Lower leg skin (tissue), 4 donors: ENCODE measurements around the gene SH2D4B. TPM values are rescaled to one million over a fixed set of nuclear protein-coding genes. Genes with fewer than 3 reads are reported as not detected.

Source experiments
- DNase-seq, 2 donors: peaks; one replicate each; pipeline ENCODE4 v3.0.0-alpha.2; 2019; ENCODE audit warnings: low spot score in 2 of 2
- H3K4me3 ChIP-seq: fragments of 200-600 bp; sonication (generic); 2 replicates; pipeline ENCODE4 v1.5.1; 2017; ENCODE audit warnings: mild to moderate bottlenecking, low read depth; ENCODE audit not compliant: poor library complexity, severe bottlenecking
- CTCF ChIP-seq, 3 donors: fragments of 450-650 bp; IDR thresholded peaks; one replicate each; pipeline ENCODE4 v1.5.1; 2016; ENCODE audit warnings: antibody characterized with exemption in 3 of 3, mild to moderate bottlenecking in 3 of 3, moderate library complexity in 2 of 3
- POLR2A ChIP-seq, 2 donors: fragments of 450-650 bp; IDR thresholded peaks; one replicate each; pipeline ENCODE4 v1.6.1; 2016 to 2017; ENCODE audit warnings: antibody characterized with exemption in 2 of 2, mild to moderate bottlenecking in 1 of 2, moderate library complexity in 1 of 2
- WGBS, 2 donors: methylation state at CpG; one replicate each; pipeline ENCODE4 v1.1.5; 2018; 5-methylcytosine and 5-hydroxymethylcytosine counted together
- intact Hi-C: fragments of 100-400 bp; cut with DNase I; formaldehyde crosslinking; loops from one replicate; pipeline ENCODE4 v1.15.0; 2023; ENCODE audit warnings: low total_unique reads
- total RNA-seq, 4 donors: library from RNA; depleted of rRNA; stranded (reverse); fragments of >200 nt; gene quantifications; one replicate each; pipeline ENCODE4 v1.1.0, GENCODE V29; 2016

Gene SH2D4B
- total RNA-seq, 4 donors from 2014 or later, result 0.13 TPM; not detected in 3

GRCh38 chr10:80600256-80600655, 62.6 kb downstream of the SH2D4B start:
- H3K4me3 ChIP-seq, result no peak overlapping the region
- no peak for TF ChIP-seq POLR2A (IDR thresholded peaks at IDR 0.05)
- no peak for TF ChIP-seq CTCF (IDR thresholded peaks at IDR 0.05)
- DNase-seq, result peak in 1 of 2 donors; percentile 32
- 83 to 92% methylated on average over 3 of the region's 3 CpGs for WGBS, 2 donors
- intact Hi-C loops, result no loop called here

- 90 to 95% methylated on average over 3 to 4 of the region's 4 CpGs for WGBS, 2 donors
- intact Hi-C loops, result no loop called here
- DNase-seq, result peak in 1 of 2 donors; percentile 57
- no peak overlapping the region for H3K4me3 ChIP-seq
- TF ChIP-seq POLR2A (IDR thresholded peaks at IDR 0.05) (no peak), CTCF (IDR thresholded peaks at IDR 0.05) (no peak)
These were observed 65.2 kb downstream of the SH2D4B start for GRCh38 chr10:80602881-80603280.

GRCh38 chr10:80603516-80603915, 65.8 kb downstream of the SH2D4B start:
- no peak overlapping the region for H3K4me3 ChIP-seq
- intact Hi-C loops, result no loop called here
- TF ChIP-seq POLR2A (IDR thresholded peaks at IDR 0.05), result no peak
- TF ChIP-seq CTCF (IDR thresholded peaks at IDR 0.05), result no peak
- WGBS, 2 donors, result 95% methylated on average over 24 of the region's 27 CpGs
- peak in 1 of 2 donors; percentile 81 for DNase-seq

GRCh38 chr10:80608706-80609105, 71.0 kb downstream of the SH2D4B start:
- no peak overlapping the region for H3K4me3 ChIP-seq
- intact Hi-C loops, result loop anchor here (1.0 kb wide), 1 partner anchor 21 kb away; no protein-coding TSS in a partner anchor
- 63% methylated on average over 11 of the region's 11 CpGs for WGBS, 2 donors
- no peak for TF ChIP-seq POLR2A (IDR thresholded peaks at IDR 0.05)
- DNase-seq, result peak in 1 of 2 donors; percentile 12

GRCh38 chr10:80609331-80609730, 71.6 kb downstream of the SH2D4B start:
- intact Hi-C loops, result loop anchor here (1.0 kb wide), 1 partner anchor 22 kb away; no protein-coding TSS in a partner anchor
- DNase-seq, result peak in 1 of 2 donors; percentile 78
- WGBS, 2 donors, result 92 to 94% methylated on average over 11 of the region's 11 CpGs
- TF ChIP-seq CTCF (IDR thresholded peaks at IDR 0.05) (no peak), POLR2A (IDR thresholded peaks at IDR 0.05) (no peak)
- H3K4me3 ChIP-seq, result no peak overlapping the region

GRCh38 chr10:80611481-80612185, 73.9 kb downstream of the SH2D4B start:
- intact Hi-C loops, result no loop called here
- peak in 1 of 2 donors; percentile 12 for DNase-seq
- no peak for TF ChIP-seq POLR2A (IDR thresholded peaks at IDR 0.05)
- WGBS, 2 donors, result 72 to 78% methylated on average over 6 of the region's 6 CpGs
- no peak overlapping the region for H3K4me3 ChIP-seq

- intact Hi-C loops, result no loop called here
- peak in 1 of 2 donors; percentile 67 for DNase-seq
- no peak overlapping the region for H3K4me3 ChIP-seq
- WGBS, 2 donors, result 27% methylated on average over 3 of the region's 3 CpGs
- TF ChIP-seq POLR2A (IDR thresholded peaks at IDR 0.05) (no peak), CTCF (IDR thresholded peaks at IDR 0.05) (no peak)
These were observed 74.6 kb downstream of the SH2D4B start for GRCh38 chr10:80612261-80612660.
